AG04450 (cell line): ENCODE measurements around the gene CASQ1. TPM values are rescaled to one million over a fixed set of nuclear protein-coding genes. Genes with fewer than 3 reads are reported as not detected.

ENCODE experiments used
- CTCF ChIA-PET: fragments of 300-600, 350-600 bp; formaldehyde crosslinking; extraction: SDS; loops from one replicate; lab custom pipeline; 2022; ENCODE audit warnings: antibody characterized with exemption, inconsistent platforms; lab: Charles Lee
- POLR2A ChIA-PET: fragments of 350-600 bp; formaldehyde crosslinking; extraction: SDS; loops from one replicate; lab custom pipeline; 2021; ENCODE audit warnings: antibody characterized with exemption, inconsistent platforms; lab: Yijun Ruan, JAX
- DNase-seq: peaks from one replicate; pipeline ENCODE4 v3.0.0-alpha.2; 2011; ENCODE audit warnings: low read depth, low spot score
- H3K27ac ChIP-seq: one replicate; pipeline ENCODE4 v1.5.1; 2012; ENCODE audit warnings: low read depth, low read length, control low read depth
- H3K27me3 ChIP-seq: one replicate; pipeline ENCODE4 v1.6.0; 2012; ENCODE audit warnings: low read length; ENCODE audit not compliant: control insufficient read depth, insufficient read depth
- H3K4me3 ChIP-seq: 2 replicates; pipeline ENCODE4 v1.5.1; 2011; ENCODE audit warnings: mild to moderate bottlenecking, low read depth, low read length, control low read depth
- H3K9me3 ChIP-seq: 2 replicates; pipeline ENCODE4 v1.5.1; 2012; ENCODE audit warnings: low read length; ENCODE audit not compliant: control insufficient read depth, insufficient read depth
- CTCF ChIP-seq: IDR thresholded peaks from 2 replicates; pipeline ENCODE4 v1.5.1; 2011; ENCODE audit warnings: low read depth, low read length, control low read depth, inconsistent platforms
- polyA plus RNA-seq: library from polyadenylated mRNA; depleted of rRNA; stranded (reverse); fragments of >200 nt; gene quantifications from 2 replicates; pipeline ENCODE4 v1.2.3, GENCODE V29; 2011

CASQ1 gene
- polyA plus RNA-seq, 1 experiment, result 0.17 TPM

GRCh38 chr1:160193832-160194736, 3.7 kb downstream of the CASQ1 start:
- H3K27me3 ChIP-seq, result peaks cover 12% of the 10 kb centered on the region
- no peaks in the 10 kb centered on the region for H3K9me3 ChIP-seq
- no peak for DNase-seq
- TF ChIP-seq CTCF, result no peak
- no peak overlapping the region for H3K4me3 ChIP-seq
- ChIA-PET POLR2A (interaction anchor here (0.6 to 1.0 kb wide), 5 partner anchors 25 to 97 kb away, joined by 3 to 9 read pairs (median 3); no protein-coding TSS in a partner anchor), CTCF (interaction anchor here (0.6 to 5.4 kb wide), 83 partner anchors 11 to 278 kb away, joined by 3 to 258 read pairs (median 5); partner anchors contain the start of genes DCAF8, IGSF8, PEA15 and PEX19)
- H3K27ac ChIP-seq, result no peak overlapping the region

- Histone ChIP-seq H3K9me3 (no peaks in the 10 kb centered on the region), H3K4me3 (no peak overlapping the region), H3K27ac (no peak overlapping the region), H3K27me3 (peaks cover 12% of the 10 kb centered on the region)
- TF ChIP-seq CTCF, result no peak
- ChIA-PET POLR2A (no interaction called here), CTCF (interaction anchor here (1.4 to 1.7 kb wide), 2 partner anchors 25 to 97 kb away, joined by 6 to 13 read pairs; no protein-coding TSS in a partner anchor)
- no peak for DNase-seq
Observed at GRCh38 chr1:160194737-160195059, 4.3 kb downstream of the CASQ1 start.

- TF ChIP-seq CTCF, result no peak
- Histone ChIP-seq H3K9me3 (no peaks in the 10 kb centered on the region), H3K27me3 (peaks cover 12% of the 10 kb centered on the region), H3K4me3 (no peak overlapping the region), H3K27ac (no peak overlapping the region)
- ChIA-PET CTCF (interaction anchor here (0.6 to 1.7 kb wide), 5 partner anchors 24 to 260 kb away, joined by 3 to 13 read pairs (median 5); no protein-coding TSS in a partner anchor), POLR2A (interaction anchor here (1.3 kb wide), 1 partner anchor 23 kb away, joined by 4 read pairs; no protein-coding TSS in a partner anchor)
- DNase-seq, result no peak
Observed at GRCh38 chr1:160196143-160196542, 5.8 kb downstream of the CASQ1 start.

GRCh38 chr1:160197231-160197630, 6.9 kb downstream of the CASQ1 start:
- TF ChIP-seq CTCF, result no peak
- ChIA-PET POLR2A (no interaction called here), CTCF (interaction anchor here (1.6 kb wide), 1 partner anchor 111 kb away, joined by 4 read pairs; no protein-coding TSS in a partner anchor)
- Histone ChIP-seq H3K4me3 (no peak overlapping the region), H3K27me3 (peaks cover 12% of the 10 kb centered on the region), H3K9me3 (no peaks in the 10 kb centered on the region), H3K27ac (no peak overlapping the region)
- DNase-seq, result no peak

- Histone ChIP-seq H3K9me3 (peaks cover 2% of the 10 kb centered on the region; the same call in 1 of the 2 replicates), H3K27ac (no peak overlapping the region), H3K4me3 (no peak overlapping the region), H3K27me3 (peaks cover 3% of the 10 kb centered on the region)
- ChIA-PET CTCF (interaction anchor here (0.9 to 9.2 kb wide), 4 partner anchors 8 to 115 kb away, joined by 4 to 130 read pairs (median 10); no protein-coding TSS in a partner anchor), POLR2A (no interaction called here)
- DNase-seq, result no peak
- no peak for TF ChIP-seq CTCF
Observed at GRCh38 chr1:160200786-160201185, 10.4 kb downstream of the CASQ1 start.
